Measurements from ENCODE around the gene ASPSCR1.
"Not testable (repeated sequence)": the region's sequence is repeated elsewhere in the genome, so short reads cannot be mapped to it uniquely, and the experiment has no call there.

ASPSCR1 gene

GRCh38 chr17:81968850-81969812 is 8.3 kb upstream of the ASPSCR1 start:
- H3K27ac ChIP-seq: no peak overlapping the region
- TF ChIP-seq, protein P1, sequence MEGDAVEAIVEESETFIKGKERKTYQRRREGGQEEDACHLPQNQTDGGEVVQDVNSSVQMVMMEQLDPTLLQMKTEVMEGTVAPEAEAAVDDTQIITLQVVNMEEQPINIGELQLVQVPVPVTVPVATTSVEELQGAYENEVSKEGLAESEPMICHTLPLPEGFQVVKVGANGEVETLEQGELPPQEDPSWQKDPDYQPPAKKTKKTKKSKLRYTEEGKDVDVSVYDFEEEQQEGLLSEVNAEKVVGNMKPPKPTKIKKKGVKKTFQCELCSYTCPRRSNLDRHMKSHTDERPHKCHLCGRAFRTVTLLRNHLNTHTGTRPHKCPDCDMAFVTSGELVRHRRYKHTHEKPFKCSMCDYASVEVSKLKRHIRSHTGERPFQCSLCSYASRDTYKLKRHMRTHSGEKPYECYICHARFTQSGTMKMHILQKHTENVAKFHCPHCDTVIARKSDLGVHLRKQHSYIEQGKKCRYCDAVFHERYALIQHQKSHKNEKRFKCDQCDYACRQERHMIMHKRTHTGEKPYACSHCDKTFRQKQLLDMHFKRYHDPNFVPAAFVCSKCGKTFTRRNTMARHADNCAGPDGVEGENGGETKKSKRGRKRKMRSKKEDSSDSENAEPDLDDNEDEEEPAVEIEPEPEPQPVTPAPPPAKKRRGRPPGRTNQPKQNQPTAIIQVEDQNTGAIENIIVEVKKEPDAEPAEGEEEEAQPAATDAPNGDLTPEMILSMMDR (IDR thresholded peaks at IDR 0.05): no peak
- no peak for DNase-seq (ENCODE audit: low spot score)
- H3K4me3 ChIP-seq: no peak overlapping the region

GRCh38 chr17:81973432-81973831 is 4.0 kb upstream of the ASPSCR1 start:
- TF ChIP-seq, protein P1 (IDR thresholded peaks at IDR 0.05): no peak
- no peak for DNase-seq (ENCODE audit: low spot score)

GRCh38 chr17:81976332-81977210 is 858 bp upstream of the ASPSCR1 start:
- DNase-seq (ENCODE audit: low spot score): no peak
- TF ChIP-seq, protein P1 (IDR thresholded peaks at IDR 0.05): no peak
- Histone ChIP-seq H3K4me3 (peak overlapping the region; percentile 79), H3K27ac (peak overlapping the region; percentile 81 to 88)

More at GRCh38 chr17:81973432-81973831, 4.0 kb upstream of the ASPSCR1 start:
- Histone ChIP-seq H3K4me3 (no peak overlapping the region), H3K27ac (no peak overlapping the region)

DNA sequence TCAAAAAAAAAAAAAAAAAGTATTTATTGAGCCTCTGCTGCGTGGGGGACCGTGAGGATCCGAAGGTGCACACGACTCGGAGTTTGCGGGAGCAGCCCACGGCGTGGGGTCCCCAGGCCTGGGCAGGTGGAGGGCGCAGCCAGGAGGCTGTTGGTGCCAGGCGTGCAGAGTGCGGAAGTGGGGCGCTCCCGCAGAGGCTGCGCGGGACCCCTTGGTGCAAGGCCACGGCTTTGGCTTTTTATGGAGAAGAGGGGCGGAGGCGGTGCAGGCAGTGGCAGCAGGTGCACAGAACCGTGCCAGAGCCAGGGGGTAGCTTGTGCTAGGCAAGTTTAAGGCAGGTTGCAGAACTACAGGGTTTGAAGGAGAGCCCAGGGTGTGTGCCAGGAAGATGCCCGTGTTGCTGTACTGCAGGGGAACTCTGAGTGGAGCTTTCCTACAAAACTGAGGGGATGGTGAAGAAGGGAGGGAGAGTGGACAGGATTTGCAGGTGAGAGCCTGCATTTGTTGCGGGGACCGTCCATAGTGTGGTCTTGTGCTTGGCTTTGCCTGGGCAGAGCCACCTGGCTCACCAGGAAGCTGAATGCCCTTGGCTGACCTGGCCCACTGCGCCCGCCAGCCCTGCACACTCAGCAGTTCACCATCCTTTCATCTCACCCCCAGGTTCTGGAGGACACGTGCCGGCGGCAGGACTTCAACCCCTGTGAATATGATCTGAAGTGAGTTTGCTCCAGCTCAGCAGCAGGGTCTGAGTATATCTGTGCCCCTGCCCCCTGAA is 1.3 kb downstream of the ASPSCR1 start:
- DNase-seq (ENCODE audit: low spot score): no peak
- H3K4me3 ChIP-seq: peak overlapping the region; percentile 79

DNA sequence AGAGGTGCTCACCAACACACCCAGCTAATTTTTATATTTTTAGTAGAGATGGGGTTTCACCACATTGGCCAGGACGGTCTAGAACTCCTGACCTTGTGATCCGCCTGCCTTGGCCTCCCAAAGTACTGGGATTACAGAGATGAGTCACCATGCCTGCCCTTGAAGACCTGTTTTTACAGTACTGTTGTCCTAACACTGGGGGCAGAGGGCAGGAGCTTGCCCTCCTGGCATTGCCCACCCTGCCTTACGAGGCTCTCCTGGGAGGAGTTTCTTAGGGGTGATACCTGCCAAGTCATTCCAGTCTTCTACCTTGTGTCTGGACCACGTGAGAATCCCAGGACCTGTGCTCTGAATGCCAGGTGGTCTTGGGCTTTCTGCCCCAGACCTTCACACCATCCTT is 2.7 kb downstream of the ASPSCR1 start:
- Histone ChIP-seq H3K27ac (no peak overlapping the region), H3K4me3 (no peak overlapping the region)
- DNase-seq (ENCODE audit: low spot score): no peak
- TF ChIP-seq, protein P1 (IDR thresholded peaks at IDR 0.05): no peak

More for the DNA sequence above, 1.3 kb downstream of the ASPSCR1 start:
- TF ChIP-seq, protein P1 (IDR thresholded peaks at IDR 0.05): no peak
- H3K27ac ChIP-seq: no peak overlapping the region

- Histone ChIP-seq H3K4me3 (no peak overlapping the region), H3K27ac (no peak overlapping the region)
- TF ChIP-seq, protein P1 (IDR thresholded peaks at IDR 0.05): no peak
- DNase-seq (ENCODE audit: low spot score): no peak
These were observed 3.4 kb downstream of the ASPSCR1 start for GRCh38 chr17:81980707-81981343.

DNA sequence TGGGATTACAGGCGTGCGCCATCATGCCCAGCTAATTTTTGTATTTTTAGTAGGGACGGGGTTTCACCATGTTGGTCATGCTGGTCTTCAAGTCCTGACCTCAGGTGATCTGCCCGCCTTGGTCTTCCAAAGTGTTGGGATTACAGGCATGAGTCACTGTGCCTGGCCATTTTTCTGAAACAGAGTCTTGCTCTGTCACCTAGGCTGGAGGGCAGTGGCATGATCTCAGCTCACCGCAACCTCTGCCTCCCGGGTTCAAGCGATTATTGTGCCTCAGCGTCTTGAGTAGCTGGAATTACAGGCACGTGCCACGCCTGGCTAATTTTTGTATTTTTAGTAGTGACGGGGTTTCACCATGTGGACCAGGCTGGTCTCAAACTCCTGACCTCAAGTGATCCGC is 4.1 kb downstream of the ASPSCR1 start:
- not testable (repeated sequence) for H3K4me3 ChIP-seq; DNase-seq (ENCODE audit: low spot score); H3K27ac ChIP-seq
